D721Med (cell line): Measurements from ENCODE around the gene DNAJB11.
A peak's percentile ranks its signal among the peaks of the same experiment; 100 is the strongest.

ENCODE experiments used
- DNase-seq: peaks from one replicate; pipeline ENCODE4 v3.0.0; 2011; ENCODE audit warnings: low spot score; ENCODE audit not compliant: insufficient read length
- FAIRE-seq: peaks from 2 replicates; lab custom pipeline; 2011; peaks lifted over from hg19 to GRCh38; lab: Jason Lieb, UNC
- TF ChIP-seq, protein P1 (sequence below): IDR thresholded peaks from 2 replicates; pipeline ENCODE4 v1.5.1; 2012; ENCODE audit warnings: mild to moderate bottlenecking, control low read depth; ENCODE audit not compliant: insufficient read depth; ENCODE audit errors: missing control alignments

The DNAJB11 gene

DNA sequence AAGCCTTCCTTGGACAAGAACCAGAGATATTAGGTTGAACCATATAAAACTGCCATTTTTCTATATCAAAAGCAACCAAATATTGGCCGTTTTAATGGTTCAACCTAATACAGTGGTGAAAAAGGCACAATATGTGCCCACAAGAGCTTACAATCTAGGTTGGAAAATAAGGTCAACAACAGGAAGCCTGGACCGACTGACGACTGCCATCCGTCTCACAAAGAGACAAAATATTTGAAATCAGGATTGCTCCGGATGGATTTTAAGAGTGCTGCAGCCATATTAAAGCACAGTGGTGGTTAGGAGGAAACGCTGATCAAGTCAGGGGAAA, 43.7 kb downstream of the DNAJB11 start:
- TF ChIP-seq, protein P1, sequence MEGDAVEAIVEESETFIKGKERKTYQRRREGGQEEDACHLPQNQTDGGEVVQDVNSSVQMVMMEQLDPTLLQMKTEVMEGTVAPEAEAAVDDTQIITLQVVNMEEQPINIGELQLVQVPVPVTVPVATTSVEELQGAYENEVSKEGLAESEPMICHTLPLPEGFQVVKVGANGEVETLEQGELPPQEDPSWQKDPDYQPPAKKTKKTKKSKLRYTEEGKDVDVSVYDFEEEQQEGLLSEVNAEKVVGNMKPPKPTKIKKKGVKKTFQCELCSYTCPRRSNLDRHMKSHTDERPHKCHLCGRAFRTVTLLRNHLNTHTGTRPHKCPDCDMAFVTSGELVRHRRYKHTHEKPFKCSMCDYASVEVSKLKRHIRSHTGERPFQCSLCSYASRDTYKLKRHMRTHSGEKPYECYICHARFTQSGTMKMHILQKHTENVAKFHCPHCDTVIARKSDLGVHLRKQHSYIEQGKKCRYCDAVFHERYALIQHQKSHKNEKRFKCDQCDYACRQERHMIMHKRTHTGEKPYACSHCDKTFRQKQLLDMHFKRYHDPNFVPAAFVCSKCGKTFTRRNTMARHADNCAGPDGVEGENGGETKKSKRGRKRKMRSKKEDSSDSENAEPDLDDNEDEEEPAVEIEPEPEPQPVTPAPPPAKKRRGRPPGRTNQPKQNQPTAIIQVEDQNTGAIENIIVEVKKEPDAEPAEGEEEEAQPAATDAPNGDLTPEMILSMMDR = no peak
- DNase-seq (no peak), FAIRE-seq (no peak)

GRCh38 chr3:186614597-186615483, 44.3 kb downstream of the DNAJB11 start:
- DNase-seq = peak; percentile 64
- TF ChIP-seq, protein P1 = peak; percentile 98

GRCh38 chr3:186616299-186616617, 45.7 kb downstream of the DNAJB11 start:
- TF ChIP-seq, protein P1 = no peak
- DNase-seq = no peak
- no peak for FAIRE-seq

More at GRCh38 chr3:186614597-186615483, 44.3 kb downstream of the DNAJB11 start:
- no peak for FAIRE-seq

GRCh38 chr3:186617036-186617946, 46.8 kb downstream of the DNAJB11 start:
- no peak for FAIRE-seq
- peak; percentile 38 for DNase-seq

GRCh38 chr3:186618318-186618938, 47.9 kb downstream of the DNAJB11 start:
- TF ChIP-seq, protein P1 = no peak
- FAIRE-seq (no peak), DNase-seq (no peak)

More at GRCh38 chr3:186617036-186617946, 46.8 kb downstream of the DNAJB11 start:
- TF ChIP-seq, protein P1 = peak; percentile 83

DNA sequence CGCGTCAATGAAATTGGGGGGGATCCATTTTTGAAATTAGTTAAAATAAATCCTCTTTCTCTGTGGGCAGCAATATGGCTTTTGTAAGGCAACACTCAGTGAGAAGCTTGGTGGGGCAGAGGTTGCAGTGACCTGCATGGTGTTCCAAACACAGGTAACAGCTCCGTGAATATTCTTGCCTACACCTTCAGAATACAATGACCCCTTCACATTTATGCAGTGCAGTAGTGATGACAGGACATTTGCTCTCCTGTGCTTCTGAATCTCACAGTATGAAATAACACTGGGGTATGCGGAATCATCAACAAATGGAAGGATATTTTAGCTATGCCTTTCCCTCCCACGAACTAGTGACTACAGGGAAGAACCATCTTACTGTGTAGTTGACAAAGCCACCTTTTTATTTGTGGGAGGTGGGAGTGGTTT, 49.3 kb downstream of the DNAJB11 start:
- FAIRE-seq = no peak
- no peak for DNase-seq
- TF ChIP-seq, protein P1 = no peak
